SK-N-SH (cell line): ENCODE results near the gene RNF166. TPM values are rescaled to one million over a fixed set of nuclear protein-coding genes. Genes with fewer than 3 reads are reported as not detected.

Experiments
- CTCF ChIA-PET: fragments of 300-600, 350-600 bp; formaldehyde crosslinking; extraction: SDS; loops from one replicate; lab custom pipeline; 2021; lab: Yijun Ruan, JAX
- POLR2A ChIA-PET: fragments of 350-600 bp; sonication (Branson Sonifier 250); formaldehyde crosslinking; extraction: SDS; loops from one replicate; lab custom pipeline; 2020; ENCODE audit warnings: antibody characterized with exemption, inconsistent platforms; lab: Yijun Ruan, JAX
- DNase-seq: peaks from one replicate; pipeline ENCODE4 v3.0.0; 2012
- H2AFZ ChIP-seq: fragments of 200-600 bp; sonication (generic); 2 replicates; pipeline ENCODE4 v1.8.1; 2016; ENCODE audit warnings: antibody characterized with exemption, mild to moderate bottlenecking, low read depth
- H3F3A ChIP-seq: fragments of 200-600 bp; sonication (generic); replicated peaks from 2 replicates; pipeline ENCODE3; 2016; ENCODE audit warnings: antibody characterized with exemption, mild to moderate bottlenecking; ENCODE audit not compliant: insufficient read depth
- H3K27ac ChIP-seq, 2 experiments: fragments of 200-500 bp in 1 of 2; fragments of 200-600 bp in 1 of 2; sonication (Bioruptor generic) in 1 of 2; sonication (generic), shearing (Covaris generic) in 1 of 2; 2 replicates each; pipeline versions ENCODE4 v1.5.1 to v1.6.1; 2014 to 2016; ENCODE audit warnings: low read depth in 2 of 2, inconsistent platforms in 1 of 2, low read length in 1 of 2, mild to moderate bottlenecking in 1 of 2, mixed read lengths in 1 of 2
- H3K27me3 ChIP-seq: fragments of 200-600 bp; sonication (generic), shearing (Covaris generic); 2 replicates; pipeline ENCODE4 v1.6.1; 2016; ENCODE audit warnings: mixed run types; ENCODE audit not compliant: insufficient read depth
- H3K36me3 ChIP-seq, 2 experiments: fragments of 200-500 bp in 1 of 2; fragments of 200-600 bp in 1 of 2; sonication (Bioruptor generic) in 1 of 2; sonication (generic) in 1 of 2; replicated peaks in 1 of 2; 2 replicates each; pipeline versions ENCODE3 to v1.5.1; 2014 to 2016; ENCODE audit warnings: low read length in 1 of 2, mild to moderate bottlenecking in 1 of 2; ENCODE audit not compliant: insufficient read depth in 2 of 2, control insufficient read depth in 1 of 2
- H3K4me1 ChIP-seq, 2 experiments: fragments of 200-500 bp in 1 of 2; fragments of 200-600 bp in 1 of 2; sonication (Bioruptor generic) in 1 of 2; sonication (generic), shearing (Covaris generic) in 1 of 2; 2 replicates each; pipeline versions ENCODE4 v1.5.1 to v1.6.1; 2014 to 2016; ENCODE audit warnings: low read depth in 1 of 2, low read length in 1 of 2, mixed run types in 1 of 2; ENCODE audit not compliant: insufficient read depth in 2 of 2, control insufficient read depth in 1 of 2
- H3K4me2 ChIP-seq: fragments of 200-600 bp; sonication (generic), shearing (Covaris generic); 2 replicates; pipeline ENCODE4 v1.6.1; 2017; ENCODE audit warnings: mixed run types
- H3K4me3 ChIP-seq, 2 experiments: fragments of 200-500 bp in 1 of 2; fragments of 200-600 bp in 1 of 2; sonication (Bioruptor generic) in 1 of 2; sonication (generic), shearing (Covaris generic) in 1 of 2; 2 replicates each; pipeline versions ENCODE4 v1.5.1 to v1.8.1; 2014 to 2016; ENCODE audit warnings: low read depth in 2 of 2, inconsistent platforms in 1 of 2, low read length in 1 of 2, mild to moderate bottlenecking in 1 of 2, mixed read lengths in 1 of 2, moderate library complexity in 1 of 2
- H3K79me2 ChIP-seq: fragments of 200-600 bp; sonication (generic); 2 replicates; pipeline ENCODE4 v1.8.1; 2017; ENCODE audit warnings: mild to moderate bottlenecking; ENCODE audit not compliant: insufficient read depth
- H3K9ac ChIP-seq: fragments of 200-600 bp; sonication (generic); 2 replicates; pipeline ENCODE4 v1.6.1; 2017; ENCODE audit warnings: mixed run types
- H3K9me2 ChIP-seq: fragments of 200-600 bp; sonication (generic); 2 replicates; pipeline ENCODE4 v1.6.1; 2017; ENCODE audit warnings: mixed run types
- H3K9me3 ChIP-seq: fragments of 200-600 bp; sonication (generic); 2 replicates; pipeline ENCODE4 v1.6.1; 2017; ENCODE audit warnings: mixed run types, mild to moderate bottlenecking, moderate library complexity
- H4K20me1 ChIP-seq: fragments of 200-600 bp; sonication (generic); 2 replicates; pipeline ENCODE4 v1.6.1; 2017; ENCODE audit warnings: mild to moderate bottlenecking, mixed run types; ENCODE audit not compliant: insufficient read depth
- EZH2phosphoT487 ChIP-seq: fragments of 200-600 bp; sonication (generic); IDR thresholded peaks from 2 replicates; pipeline ENCODE4 v1.6.1; 2017; ENCODE audit warnings: low read depth, mixed run types, mild to moderate bottlenecking, antibody characterized with exemption, moderate library complexity, borderline replicate concordance
- RCOR1 ChIP-seq: fragments of 150-350 bp; IDR thresholded peaks from 2 replicates; pipeline ENCODE4 v1.6.1; 2017; ENCODE audit warnings: antibody characterized with exemption, low read length
- RXRA ChIP-seq: IDR thresholded peaks from 2 replicates; pipeline ENCODE4 v1.4.0; 2012; ENCODE audit warnings: low read depth, mild to moderate bottlenecking, borderline replicate concordance
- TEAD4 ChIP-seq: IDR thresholded peaks from 2 replicates; pipeline ENCODE4 v1.4.0; 2012; ENCODE audit warnings: mild to moderate bottlenecking, borderline replicate concordance; ENCODE audit not compliant: insufficient read depth
- WGBS: methylation state at CpG from one replicate; pipeline ENCODE4 v1.1.6; 2017; ENCODE audit warnings: low lambda C conversion rate; 5-methylcytosine and 5-hydroxymethylcytosine counted together
- polyA plus RNA-seq, 3 experiments: library from polyadenylated mRNA; depleted of rRNA; stranded (reverse); fragments of >200 nt; gene quantifications; 2 replicates each; pipeline ENCODE4 v1.2.3, GENCODE V29; 2012
- TF ChIP-seq, protein P1 (sequence below): IDR thresholded peaks from 2 replicates; pipeline ENCODE4 v1.4.0; 2012; ENCODE audit warnings: low read depth, borderline replicate concordance
- TF ChIP-seq, protein P2 (sequence below): IDR thresholded peaks from 2 replicates; pipeline ENCODE4 v1.4.0; 2012; ENCODE audit warnings: low read depth, borderline replicate concordance
- TF ChIP-seq, protein P3 (sequence below): IDR thresholded peaks from 2 replicates; pipeline ENCODE4 v1.6.1; 2012; ENCODE audit warnings: mild to moderate bottlenecking, low read depth, low read length, moderate library complexity
- TF ChIP-seq, protein P4 (sequence below): IDR thresholded peaks from 2 replicates; pipeline ENCODE4; 2012
- TF ChIP-seq, protein P5 (sequence below): fragments of 200-600 bp; sonication (generic); IDR thresholded peaks from 2 replicates; pipeline ENCODE4 v1.6.1; 2017; ENCODE audit warnings: antibody characterized with exemption, mild to moderate bottlenecking, moderate library complexity

RNF166 gene
- polyA plus RNA-seq, 1 of the 3 experiments (the other 2 are of a cell fraction): 17.2 TPM

DNA sequence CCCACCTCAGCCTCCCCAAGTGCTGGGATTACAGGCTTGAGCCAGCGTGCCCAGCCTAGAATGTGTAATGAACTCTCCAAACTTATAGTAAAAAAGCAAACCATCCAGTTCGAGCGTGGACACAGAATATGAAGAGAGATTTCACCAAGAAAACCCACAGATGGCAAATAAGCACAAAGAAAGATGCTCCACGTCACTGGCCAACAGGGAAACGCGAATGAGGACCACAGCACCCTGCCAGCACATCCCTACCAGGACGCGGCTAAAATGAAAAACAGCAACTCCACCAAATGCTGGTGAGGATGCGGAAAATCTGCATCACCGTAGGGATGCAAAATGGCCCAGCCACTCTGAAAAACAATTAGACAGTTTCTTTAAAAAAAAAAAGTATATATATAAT is 44.7 kb downstream of the RNF166 start:
- H4K20me1 ChIP-seq: no peaks in the 10 kb centered on the region
- H3K9ac ChIP-seq: no peak overlapping the region
- H3K27me3 ChIP-seq: no peaks in the 10 kb centered on the region
- no peak for DNase-seq
- ChIA-PET CTCF (no interaction called here), POLR2A (no interaction called here)
- H3K4me1 ChIP-seq: peaks cover 0 to 5% of the 10 kb centered on the region in 2 experiments; a peak in 1 of 4 replicates
- 96% methylated on average over 10 of the region's 10 CpGs for WGBS
- H3K79me2 ChIP-seq: peaks cover 11% of the 10 kb centered on the region
- no peak overlapping the region for H3K4me3 ChIP-seq
- H3F3A ChIP-seq: peaks cover 4% of the 10 kb centered on the region
- TF ChIP-seq TEAD4 (no peak), RCOR1 (no peak), RXRA (no peak), EZH2phosphoT487 (no peak)
- TF ChIP-seq, protein P1, sequence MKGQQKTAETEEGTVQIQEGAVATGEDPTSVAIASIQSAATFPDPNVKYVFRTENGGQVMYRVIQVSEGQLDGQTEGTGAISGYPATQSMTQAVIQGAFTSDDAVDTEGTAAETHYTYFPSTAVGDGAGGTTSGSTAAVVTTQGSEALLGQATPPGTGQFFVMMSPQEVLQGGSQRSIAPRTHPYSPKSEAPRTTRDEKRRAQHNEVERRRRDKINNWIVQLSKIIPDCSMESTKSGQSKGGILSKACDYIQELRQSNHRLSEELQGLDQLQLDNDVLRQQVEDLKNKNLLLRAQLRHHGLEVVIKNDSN: no peak
- TF ChIP-seq, protein P2, sequence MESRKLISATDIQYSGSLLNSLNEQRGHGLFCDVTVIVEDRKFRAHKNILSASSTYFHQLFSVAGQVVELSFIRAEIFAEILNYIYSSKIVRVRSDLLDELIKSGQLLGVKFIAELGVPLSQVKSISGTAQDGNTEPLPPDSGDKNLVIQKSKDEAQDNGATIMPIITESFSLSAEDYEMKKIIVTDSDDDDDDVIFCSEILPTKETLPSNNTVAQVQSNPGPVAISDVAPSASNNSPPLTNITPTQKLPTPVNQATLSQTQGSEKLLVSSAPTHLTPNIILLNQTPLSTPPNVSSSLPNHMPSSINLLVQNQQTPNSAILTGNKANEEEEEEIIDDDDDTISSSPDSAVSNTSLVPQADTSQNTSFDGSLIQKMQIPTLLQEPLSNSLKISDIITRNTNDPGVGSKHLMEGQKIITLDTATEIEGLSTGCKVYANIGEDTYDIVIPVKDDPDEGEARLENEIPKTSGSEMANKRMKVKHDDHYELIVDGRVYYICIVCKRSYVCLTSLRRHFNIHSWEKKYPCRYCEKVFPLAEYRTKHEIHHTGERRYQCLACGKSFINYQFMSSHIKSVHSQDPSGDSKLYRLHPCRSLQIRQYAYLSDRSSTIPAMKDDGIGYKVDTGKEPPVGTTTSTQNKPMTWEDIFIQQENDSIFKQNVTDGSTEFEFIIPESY: no peak
- TF ChIP-seq, protein P3, sequence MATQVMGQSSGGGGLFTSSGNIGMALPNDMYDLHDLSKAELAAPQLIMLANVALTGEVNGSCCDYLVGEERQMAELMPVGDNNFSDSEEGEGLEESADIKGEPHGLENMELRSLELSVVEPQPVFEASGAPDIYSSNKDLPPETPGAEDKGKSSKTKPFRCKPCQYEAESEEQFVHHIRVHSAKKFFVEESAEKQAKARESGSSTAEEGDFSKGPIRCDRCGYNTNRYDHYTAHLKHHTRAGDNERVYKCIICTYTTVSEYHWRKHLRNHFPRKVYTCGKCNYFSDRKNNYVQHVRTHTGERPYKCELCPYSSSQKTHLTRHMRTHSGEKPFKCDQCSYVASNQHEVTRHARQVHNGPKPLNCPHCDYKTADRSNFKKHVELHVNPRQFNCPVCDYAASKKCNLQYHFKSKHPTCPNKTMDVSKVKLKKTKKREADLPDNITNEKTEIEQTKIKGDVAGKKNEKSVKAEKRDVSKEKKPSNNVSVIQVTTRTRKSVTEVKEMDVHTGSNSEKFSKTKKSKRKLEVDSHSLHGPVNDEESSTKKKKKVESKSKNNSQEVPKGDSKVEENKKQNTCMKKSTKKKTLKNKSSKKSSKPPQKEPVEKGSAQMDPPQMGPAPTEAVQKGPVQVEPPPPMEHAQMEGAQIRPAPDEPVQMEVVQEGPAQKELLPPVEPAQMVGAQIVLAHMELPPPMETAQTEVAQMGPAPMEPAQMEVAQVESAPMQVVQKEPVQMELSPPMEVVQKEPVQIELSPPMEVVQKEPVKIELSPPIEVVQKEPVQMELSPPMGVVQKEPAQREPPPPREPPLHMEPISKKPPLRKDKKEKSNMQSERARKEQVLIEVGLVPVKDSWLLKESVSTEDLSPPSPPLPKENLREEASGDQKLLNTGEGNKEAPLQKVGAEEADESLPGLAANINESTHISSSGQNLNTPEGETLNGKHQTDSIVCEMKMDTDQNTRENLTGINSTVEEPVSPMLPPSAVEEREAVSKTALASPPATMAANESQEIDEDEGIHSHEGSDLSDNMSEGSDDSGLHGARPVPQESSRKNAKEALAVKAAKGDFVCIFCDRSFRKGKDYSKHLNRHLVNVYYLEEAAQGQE: no peak
- TF ChIP-seq, protein P4, sequence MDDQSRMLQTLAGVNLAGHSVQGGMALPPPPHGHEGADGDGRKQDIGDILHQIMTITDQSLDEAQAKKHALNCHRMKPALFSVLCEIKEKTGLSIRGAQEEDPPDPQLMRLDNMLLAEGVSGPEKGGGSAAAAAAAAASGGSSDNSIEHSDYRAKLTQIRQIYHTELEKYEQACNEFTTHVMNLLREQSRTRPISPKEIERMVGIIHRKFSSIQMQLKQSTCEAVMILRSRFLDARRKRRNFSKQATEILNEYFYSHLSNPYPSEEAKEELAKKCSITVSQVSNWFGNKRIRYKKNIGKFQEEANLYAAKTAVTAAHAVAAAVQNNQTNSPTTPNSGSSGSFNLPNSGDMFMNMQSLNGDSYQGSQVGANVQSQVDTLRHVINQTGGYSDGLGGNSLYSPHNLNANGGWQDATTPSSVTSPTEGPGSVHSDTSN: no peak
- TF ChIP-seq, protein P5, sequence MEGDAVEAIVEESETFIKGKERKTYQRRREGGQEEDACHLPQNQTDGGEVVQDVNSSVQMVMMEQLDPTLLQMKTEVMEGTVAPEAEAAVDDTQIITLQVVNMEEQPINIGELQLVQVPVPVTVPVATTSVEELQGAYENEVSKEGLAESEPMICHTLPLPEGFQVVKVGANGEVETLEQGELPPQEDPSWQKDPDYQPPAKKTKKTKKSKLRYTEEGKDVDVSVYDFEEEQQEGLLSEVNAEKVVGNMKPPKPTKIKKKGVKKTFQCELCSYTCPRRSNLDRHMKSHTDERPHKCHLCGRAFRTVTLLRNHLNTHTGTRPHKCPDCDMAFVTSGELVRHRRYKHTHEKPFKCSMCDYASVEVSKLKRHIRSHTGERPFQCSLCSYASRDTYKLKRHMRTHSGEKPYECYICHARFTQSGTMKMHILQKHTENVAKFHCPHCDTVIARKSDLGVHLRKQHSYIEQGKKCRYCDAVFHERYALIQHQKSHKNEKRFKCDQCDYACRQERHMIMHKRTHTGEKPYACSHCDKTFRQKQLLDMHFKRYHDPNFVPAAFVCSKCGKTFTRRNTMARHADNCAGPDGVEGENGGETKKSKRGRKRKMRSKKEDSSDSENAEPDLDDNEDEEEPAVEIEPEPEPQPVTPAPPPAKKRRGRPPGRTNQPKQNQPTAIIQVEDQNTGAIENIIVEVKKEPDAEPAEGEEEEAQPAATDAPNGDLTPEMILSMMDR: no peak
- no peaks in the 10 kb centered on the region for H3K9me3 ChIP-seq
- H3K4me2 ChIP-seq: no peak overlapping the region
- no peaks in the 10 kb centered on the region for H3K9me2 ChIP-seq
- H3K36me3 ChIP-seq: no peaks in the 10 kb centered on the region
- H3K27ac ChIP-seq: no peak overlapping the region
- H2AFZ ChIP-seq: no peak overlapping the region
